ENCODE data around the gene SKA1. TPM values are rescaled to one million over a fixed set of nuclear protein-coding genes. Genes with fewer than 3 reads are reported as not detected.

The SKA1 gene
- total RNA-seq (3.0 and 8.5 TPM in 2 replicates), polyA plus RNA-seq (3.3 and 18.3 TPM in 2 replicates)

- no peaks in the 10 kb centered on the region for H3K27me3 ChIP-seq
- no peak for TF ChIP-seq CTCF (IDR thresholded peaks at IDR 0.05; ENCODE audit: low read depth, low read length)
- peak; percentile 96 for DNase-seq (ENCODE audit: low read depth in 1 of 2, low spot score in 1 of 2)
- peak within 1 kb of the TSS; percentile 83 for H3K27ac ChIP-seq
- peak within 1 kb of the TSS; percentile 41 for H3K4me3 ChIP-seq
- no peaks in the 10 kb centered on the region for H3K36me3 ChIP-seq
- H3K9me3 ChIP-seq (ENCODE audit: low read depth) = no peaks in the 10 kb centered on the region
- H3K4me1 ChIP-seq (ENCODE audit: low read depth) = peaks cover 6% of the 10 kb centered on the region
Measured at GRCh38 chr18:50374753-50375391, at the start of gene SKA1. TSS of gene SKA1 (plus strand) at chr18:50375046. CDS start at chr18:50375831, 785 bp downstream.

DNA sequence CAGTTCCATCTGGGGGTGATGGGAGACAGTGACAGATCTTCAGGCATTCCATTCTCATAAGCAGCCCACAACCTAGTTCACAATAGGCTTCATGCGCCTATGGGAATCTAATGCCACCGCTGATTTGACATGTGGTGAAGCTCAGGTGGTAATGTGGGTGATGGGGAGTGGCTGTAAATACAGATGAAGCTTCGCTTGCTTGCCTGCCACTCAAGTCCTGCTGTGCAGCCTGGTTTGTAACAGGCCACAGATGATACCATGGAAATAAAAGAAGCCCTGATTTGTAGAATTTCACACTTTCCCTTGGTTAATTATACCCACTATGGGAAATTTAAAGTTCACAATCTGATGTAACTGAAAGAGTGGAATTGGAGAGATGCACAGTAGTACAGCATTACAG, 46.9 kb upstream of the SKA1 start:
- no peak overlapping the region for H3K4me3 ChIP-seq
- H3K4me1 ChIP-seq (ENCODE audit: low read depth) = no peaks in the 10 kb centered on the region
- no peak for DNase-seq (ENCODE audit: low read depth in 1 of 2, low spot score in 1 of 2)
- no peak overlapping the region for H3K27ac ChIP-seq
- no peaks in the 10 kb centered on the region for H3K36me3 ChIP-seq
- no peaks in the 10 kb centered on the region for H3K27me3 ChIP-seq
- H3K9me3 ChIP-seq (ENCODE audit: low read depth) = no peaks in the 10 kb centered on the region
- TF ChIP-seq CTCF (IDR thresholded peaks at IDR 0.05; ENCODE audit: low read depth, low read length) = no peak

- no peaks in the 10 kb centered on the region for H3K36me3 ChIP-seq
- H3K27me3 ChIP-seq = no peaks in the 10 kb centered on the region
- no peak overlapping the region for H3K4me3 ChIP-seq
- H3K27ac ChIP-seq = no peak overlapping the region
- no peak for DNase-seq (ENCODE audit: low read depth in 1 of 2, low spot score in 1 of 2)
- no peaks in the 10 kb centered on the region for H3K9me3 ChIP-seq (ENCODE audit: low read depth)
- TF ChIP-seq CTCF (IDR thresholded peaks at IDR 0.05; ENCODE audit: low read depth, low read length) = no peak
- H3K4me1 ChIP-seq (ENCODE audit: low read depth) = no peaks in the 10 kb centered on the region
Measured at GRCh38 chr18:50330176-50330575, 44.7 kb upstream of the SKA1 start.

DNA sequence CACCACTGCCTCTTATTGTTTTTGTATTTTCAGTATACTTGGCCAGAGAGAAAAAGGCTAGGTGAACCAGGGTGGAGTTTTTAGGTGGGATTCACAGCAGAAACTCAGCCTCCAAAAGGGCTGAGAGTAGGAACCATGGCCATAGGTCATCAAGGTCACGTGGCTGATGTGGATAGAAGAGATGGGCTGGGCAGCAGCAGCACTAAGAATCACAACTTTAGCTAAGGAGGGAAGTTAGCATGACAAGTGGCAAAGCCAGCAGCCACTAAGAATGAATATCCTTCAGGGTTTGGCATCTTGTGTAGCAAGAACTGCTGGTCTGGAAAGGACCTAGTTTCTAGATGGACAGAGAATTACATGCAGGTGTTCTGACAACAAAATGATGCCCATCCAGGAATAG, 43.2 kb upstream of the SKA1 start:
- no peak for TF ChIP-seq CTCF (IDR thresholded peaks at IDR 0.05; ENCODE audit: low read depth, low read length)

DNA sequence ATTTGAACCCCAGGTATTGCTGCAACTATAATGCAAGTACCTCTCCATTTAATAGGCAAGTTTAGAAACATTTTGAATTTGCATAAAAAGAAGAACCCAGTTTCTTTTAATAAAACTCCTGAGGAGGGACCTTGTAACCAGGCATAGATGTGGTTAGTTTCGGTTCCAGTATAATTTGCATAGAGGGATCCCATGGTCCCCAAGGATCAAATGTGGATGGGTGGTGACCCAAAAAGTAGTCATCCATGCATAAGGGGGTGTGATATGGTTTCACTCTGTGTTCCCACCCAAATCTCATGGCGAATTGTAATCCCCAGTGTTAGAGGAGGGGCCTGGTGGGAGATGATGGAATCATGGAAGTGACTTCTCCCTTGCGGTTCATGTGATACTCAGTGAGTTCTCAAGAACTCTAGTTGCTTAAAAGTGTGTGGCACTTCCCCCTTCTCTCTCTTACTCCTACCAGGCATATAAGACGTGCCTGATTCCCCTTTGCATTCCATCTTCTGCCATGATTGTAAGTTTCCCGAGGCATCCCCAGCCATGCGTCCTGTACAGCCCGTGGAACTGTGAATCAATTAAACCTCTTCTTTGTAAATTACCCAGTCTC, 40.2 kb upstream of the SKA1 start:
- no peak overlapping the region for H3K27ac ChIP-seq

More for the DNA sequence above, 43.2 kb upstream of the SKA1 start:
- Histone ChIP-seq H3K36me3 (no peaks in the 10 kb centered on the region), H3K4me1 (ENCODE audit: low read depth) (peaks cover 12% of the 10 kb centered on the region), H3K4me3 (no peak overlapping the region), H3K9me3 (ENCODE audit: low read depth) (no peaks in the 10 kb centered on the region), H3K27me3 (no peaks in the 10 kb centered on the region), H3K27ac (no peak overlapping the region)
- no peak for DNase-seq (ENCODE audit: low read depth in 1 of 2, low spot score in 1 of 2)

More for the DNA sequence above, 40.2 kb upstream of the SKA1 start:
- no peak for DNase-seq (ENCODE audit: low read depth in 1 of 2, low spot score in 1 of 2)
- no peak for TF ChIP-seq CTCF (IDR thresholded peaks at IDR 0.05; ENCODE audit: low read depth, low read length)
- H3K36me3 ChIP-seq = no peaks in the 10 kb centered on the region
- H3K4me3 ChIP-seq = no peak overlapping the region
- H3K4me1 ChIP-seq (ENCODE audit: low read depth) = peaks cover 19% of the 10 kb centered on the region
- H3K27me3 ChIP-seq = no peaks in the 10 kb centered on the region
- H3K9me3 ChIP-seq (ENCODE audit: low read depth) = no peaks in the 10 kb centered on the region

Data from cardiac muscle cell (in vitro differentiated cells and primary cell).